NCI-H524 (cell line): ENCODE data around the gene CFAP74.
A peak's percentile ranks its signal among the peaks of the same experiment; 100 is the strongest.

ENCODE experiments used
- DNase-seq, 2 experiments: peaks; one replicate each; lab custom pipeline; 2025; lab: John Stamatoyannopoulos, UW

The CFAP74 gene, protein sequence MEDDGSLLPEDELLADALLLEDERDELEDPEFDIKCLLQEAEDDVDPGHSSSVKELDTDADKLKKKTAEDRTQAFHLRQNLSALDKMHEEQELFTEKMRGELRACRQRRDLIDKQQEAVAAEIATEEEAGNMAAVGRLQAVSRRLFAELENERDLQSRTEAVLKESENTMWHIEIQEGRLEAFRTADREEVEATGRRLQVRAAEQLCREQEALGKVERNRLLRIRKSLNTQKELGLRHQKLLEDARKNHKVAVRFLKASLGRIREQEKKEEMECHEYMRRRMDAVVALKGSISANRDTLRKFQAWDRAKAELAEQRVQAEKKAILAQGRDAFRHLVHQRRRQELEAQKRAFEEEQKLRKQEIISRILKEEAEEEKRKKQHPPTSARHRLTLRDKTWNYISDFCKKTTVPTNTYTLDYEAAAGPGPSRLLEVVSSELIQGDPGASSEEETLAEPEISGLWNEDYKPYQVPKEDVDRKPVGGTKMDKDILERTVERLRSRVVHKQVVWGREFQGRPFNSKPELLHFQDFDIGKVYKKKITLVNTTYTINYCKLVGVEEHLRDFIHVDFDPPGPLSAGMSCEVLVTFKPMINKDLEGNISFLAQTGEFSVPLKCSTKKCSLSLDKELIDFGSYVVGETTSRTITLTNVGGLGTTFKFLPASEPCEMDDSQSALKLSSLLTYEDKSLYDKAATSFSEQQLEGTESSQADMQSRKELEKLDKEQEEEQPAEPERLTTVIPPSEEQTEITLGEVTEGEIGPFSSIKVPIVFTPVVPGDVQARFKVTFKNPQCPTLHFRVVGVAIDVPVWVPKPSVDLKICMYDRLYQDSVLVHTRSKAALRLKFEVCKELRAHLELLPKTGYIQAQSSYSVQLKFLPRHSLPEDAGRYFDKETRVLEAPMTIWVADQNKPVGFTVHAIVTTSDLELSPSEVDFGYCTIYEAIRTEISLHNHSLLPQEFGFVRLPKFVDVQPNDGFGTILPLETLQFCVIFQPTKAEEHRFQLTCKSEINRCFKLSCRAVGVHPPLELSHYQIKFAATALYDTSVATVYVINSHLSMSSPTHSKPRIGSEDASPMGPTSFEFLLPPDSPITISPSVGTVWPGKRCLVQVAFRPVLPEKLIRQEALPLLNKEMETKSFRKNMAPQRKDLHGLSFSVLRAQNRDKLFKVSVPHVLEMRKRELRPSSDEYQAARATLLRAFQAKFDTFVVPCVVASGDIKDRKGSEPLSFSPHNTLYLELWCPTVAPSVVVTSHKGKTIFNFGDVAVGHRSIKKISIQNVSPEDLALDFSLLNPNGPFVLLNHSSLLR (N-terminal part only)

DNA sequence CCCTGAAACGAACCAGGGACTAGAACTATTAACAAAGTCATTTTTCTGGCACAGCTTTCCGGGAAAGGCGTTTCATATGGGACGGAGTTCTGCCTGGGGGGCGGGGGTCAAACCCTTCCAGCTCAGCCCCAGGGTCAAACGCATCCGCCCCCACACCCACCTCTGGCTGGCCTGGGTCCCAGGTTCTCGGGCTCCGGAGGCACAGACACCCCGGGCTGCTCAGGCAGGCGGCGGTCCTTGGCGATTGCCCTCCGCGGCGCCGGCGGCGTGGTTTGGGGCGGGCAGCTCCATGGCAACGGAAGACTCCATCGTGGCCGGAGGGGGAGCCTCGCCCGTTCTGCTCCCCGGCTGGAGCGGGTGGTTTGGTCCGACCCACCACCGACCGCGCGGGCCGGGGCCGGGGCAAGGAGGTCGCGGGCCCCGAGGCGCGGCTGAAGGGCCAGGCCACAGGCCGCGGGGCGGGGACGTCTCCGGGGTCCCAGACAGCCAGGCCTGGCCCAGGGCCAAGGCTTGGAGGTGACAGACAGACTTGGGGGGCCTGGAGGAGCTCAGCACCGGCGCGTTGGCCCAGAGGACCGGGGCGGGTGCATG is at the start of gene CFAP74:
CFAP74 (minus strand) TSS at position 246 of the 591 bp plus-strand sequence. CDS start 12,830 bp downstream, outside the sequence.
- peak in 1 of 2 experiments; percentile 60 for DNase-seq

DNA sequence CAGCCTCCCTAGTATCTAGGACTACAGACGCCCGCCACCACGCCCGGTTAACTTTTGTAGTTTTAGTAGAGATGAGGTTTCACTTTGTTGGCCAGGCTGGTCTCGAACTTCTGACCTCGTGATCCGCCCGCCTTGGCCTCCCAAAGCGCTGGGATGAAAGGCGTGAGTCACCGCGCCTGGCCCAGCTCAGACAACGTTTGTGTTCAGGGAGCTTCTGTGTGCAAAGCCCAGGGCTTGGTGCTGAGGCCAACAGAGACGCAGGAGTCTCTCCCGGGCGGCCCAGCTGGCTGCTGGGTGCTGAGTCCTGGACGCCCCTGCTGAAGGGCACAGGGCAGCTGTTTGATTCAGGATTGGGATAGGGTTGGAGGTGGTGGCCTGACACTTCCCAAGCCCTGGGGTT is 49.6 kb upstream of the CFAP74 start:
- DNase-seq, result no peak

DNA sequence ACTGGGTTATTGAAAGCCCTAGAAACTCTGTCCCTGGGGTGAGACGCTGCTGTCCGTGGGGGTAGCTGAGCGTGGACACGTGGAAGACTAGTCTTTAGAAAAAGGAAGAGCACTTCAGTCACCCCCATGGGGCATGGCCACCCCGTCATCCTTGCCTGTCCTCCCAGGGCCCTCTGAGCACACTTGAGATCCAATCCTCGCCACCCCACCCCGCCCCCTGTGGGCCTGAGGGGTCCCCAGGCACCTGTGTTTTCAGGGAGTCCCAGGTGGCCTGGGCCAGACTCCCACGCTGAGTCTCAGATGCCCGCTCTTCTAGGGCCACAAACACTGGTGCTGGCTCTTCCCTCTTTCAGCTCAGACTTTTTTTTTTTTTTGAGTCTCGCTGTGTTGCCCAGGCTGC is 49.2 kb upstream of the CFAP74 start:
- DNase-seq, result no peak

DNA sequence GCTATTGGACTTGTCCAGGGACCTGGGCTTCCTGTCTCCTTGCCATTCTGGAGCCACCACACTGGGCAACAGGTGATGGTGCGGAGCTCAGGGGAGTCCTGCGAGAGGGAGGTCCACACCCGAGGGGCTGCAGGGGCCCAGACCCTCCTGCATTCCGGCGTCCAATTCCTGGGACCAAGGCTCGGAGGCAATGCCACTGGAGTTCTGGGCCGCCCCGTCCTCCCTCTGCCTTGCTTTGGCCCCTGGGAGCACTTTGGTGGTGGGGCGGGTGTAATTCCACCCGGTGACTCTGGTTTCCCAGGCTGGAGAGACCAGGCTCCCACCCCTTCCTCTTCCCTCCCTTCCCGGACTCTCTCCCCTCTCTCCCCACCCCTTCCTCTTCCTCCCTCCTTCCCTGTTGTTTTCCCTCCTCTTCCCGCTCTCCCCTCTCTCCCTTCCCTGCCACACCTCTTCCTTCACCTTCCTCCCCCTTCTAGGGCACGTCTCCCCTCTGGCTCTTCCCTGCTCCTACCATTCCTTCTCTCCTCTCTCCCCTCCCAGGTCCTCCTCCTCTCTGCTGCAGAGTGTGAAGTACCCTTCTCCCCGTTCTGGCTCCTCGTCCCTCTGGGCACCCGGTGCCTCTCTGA is 48.6 kb upstream of the CFAP74 start:
- no peak for DNase-seq

DNA sequence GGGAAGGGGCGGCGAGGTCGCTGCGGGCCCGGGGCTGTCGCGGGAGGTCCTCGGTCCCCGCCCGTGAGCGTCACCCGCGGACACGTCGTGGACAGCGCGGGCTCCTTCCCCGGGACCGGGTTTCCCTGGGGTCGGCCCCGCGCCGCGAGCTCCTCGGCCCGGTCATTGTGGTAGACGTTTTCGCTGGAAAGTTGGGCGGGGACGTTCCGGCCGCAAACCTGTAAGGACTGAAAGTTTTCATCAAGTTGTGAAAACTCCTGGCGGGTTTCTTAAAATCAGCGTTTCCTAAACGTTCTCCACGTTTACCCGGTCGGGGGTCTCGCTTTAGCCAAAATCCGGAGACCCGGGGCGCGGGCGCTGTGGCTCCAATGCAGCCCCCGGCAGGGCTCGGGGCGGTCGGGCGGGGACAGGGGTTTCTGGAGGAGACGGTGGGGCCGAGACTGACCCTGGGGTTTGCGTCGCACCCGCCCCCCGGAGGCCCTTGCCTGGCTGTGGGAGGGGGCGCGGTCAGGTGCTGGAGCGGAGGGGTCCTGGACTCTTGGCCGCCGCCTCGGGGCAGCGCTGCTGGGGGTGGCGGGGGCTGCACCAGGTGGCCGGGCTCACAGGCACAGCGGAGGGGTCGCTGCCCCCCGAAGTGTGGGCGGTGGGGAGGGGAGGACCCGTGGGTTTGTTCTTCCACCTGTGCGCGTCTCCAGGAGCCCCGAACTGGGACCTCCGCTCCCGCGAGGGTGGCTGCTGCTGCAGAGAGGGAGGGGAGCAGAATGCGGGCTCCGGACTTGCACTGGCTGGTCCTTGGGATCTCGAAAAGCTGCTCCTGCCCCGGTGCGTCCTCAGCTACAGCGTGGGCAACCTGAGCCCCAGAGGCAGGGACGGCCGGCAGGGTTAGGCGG is 47.5 kb upstream of the CFAP74 start:
- DNase-seq, result no peak

DNA sequence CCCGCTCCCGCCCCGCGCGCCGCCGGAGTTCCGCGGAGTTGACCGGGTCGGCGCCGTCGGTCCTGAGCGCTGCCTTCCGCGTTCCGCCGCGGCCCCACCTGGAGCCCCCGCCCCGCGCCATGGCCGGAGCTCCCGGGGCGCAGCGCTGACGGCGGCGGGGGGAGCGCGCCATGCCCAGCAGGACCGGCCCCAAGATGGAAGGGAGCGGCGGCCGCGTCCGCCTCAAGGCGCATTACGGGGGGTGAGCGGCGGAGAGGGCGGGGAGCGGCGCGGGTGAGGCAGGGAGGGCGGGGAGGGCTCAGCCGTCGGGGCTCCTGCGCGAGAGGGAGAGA is 46.8 kb upstream of the CFAP74 start:
- peak in 1 of 2 experiments; percentile 42 for DNase-seq

DNA sequence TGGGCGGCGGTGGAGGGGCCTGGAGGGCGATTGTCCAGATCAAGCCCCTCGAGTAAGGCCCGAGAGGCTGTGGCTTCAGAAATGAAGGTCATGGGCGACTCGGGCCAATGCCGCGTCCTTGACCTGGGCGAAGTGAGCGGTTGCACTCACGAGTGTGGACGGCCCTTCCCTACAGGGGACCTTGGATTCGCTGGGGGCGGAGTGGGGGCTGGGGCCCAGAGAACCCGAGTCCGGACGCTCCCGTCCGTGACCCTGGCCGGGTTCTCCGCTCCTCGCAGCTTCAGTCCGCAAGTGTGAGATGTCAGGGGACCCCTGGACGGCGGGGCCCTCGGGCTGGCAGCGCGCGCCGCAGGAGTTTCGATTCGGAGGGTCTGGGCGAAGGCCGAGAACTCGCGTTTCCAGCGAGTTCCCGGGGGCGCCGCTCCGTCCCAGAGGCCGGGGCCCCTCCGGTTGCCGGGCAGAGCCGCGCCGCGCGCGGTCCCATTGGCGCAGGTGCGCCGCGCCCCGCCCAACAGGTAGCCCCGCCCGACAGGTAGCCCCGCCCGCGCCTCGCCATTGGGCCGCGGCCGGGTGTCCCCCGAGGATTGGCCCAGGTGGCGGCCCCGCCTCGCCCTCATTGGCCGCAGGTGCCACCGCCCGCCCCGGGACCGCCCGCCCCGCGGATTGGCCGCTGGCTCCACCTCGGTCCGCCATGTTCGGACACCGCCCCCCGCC is 46.3 kb upstream of the CFAP74 start, which contains the start of gene PRKCZ:
PRKCZ (plus strand) TSS at position 694 of the 714 bp plus-strand sequence. CDS start 220 bp downstream, outside the sequence.
- peak; percentile 78 to 83 for DNase-seq

DNA sequence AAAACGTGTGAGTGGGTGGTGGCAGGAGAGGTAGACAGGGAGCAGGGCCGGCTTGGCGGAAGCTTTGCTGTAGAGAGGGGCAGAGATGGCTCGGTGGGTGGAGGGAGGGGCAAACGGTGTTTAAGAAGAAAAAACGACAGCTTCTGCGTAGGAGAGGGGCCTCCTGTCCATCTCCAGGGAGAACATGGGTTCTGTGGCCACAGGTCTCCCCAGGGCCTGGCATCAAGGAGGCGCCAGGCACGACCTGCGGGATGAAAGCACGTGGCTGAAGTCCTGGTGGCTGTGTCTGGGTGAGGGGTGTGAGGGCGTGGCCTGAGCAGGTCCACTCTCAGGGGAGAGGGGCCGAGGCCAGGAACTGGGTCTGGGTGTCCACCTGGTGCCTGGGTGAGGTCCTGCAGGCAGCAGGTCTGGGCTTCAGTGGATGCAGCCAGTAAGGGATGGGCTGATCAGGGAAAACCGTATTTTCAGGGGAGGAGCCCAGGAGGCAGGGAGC is 45.7 kb upstream of the CFAP74 start:
- DNase-seq, result peak in 1 of 2 experiments; percentile 51

DNA sequence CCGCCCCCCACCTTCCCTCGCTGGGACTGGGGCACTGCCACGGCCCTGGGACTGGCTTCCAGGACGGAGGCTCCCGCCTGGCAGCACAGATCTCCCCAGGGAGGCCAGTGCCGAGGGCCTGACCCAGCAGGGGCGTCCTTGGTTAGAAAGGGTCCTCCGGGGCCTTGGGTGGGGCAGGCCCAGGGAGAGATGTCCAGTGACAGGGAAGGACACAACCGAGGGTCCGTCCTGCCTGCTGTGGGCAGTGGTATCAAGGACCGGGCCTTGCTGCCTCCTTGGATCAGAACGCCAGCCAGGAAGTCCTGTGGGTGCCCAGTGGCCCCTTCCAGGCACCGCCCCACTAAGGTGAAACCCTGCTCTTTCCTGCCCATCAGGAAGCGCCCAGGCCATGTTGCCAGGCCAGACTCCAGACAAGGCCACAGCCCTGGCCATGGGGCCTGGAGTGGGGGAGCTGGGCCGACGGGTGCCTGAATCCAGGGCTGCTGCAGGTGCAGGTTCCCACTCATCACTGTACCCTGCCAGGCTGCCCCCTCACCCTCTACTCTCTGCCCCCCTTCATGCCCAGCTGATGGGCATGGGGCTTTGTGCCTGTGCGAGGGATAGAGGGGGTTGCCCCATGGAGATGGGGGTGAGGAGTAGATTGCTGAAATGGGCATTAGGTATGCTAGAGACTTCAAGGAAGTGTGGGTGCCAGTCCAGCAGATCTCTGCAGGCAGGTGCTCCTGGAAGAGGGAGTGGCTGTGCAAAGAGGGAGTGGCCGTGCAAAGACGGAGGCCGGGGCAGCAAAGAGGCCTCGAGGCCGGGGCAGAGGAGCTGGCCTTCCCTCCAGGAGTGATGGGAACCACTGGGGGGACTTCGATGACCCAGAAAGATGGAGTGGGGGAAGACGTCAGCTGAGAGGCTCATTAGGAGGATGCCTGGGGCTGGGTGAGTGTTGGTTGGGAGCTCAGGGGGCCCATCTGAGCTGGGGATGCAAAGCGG is 44.5 kb upstream of the CFAP74 start:
- no peak for DNase-seq

DNA sequence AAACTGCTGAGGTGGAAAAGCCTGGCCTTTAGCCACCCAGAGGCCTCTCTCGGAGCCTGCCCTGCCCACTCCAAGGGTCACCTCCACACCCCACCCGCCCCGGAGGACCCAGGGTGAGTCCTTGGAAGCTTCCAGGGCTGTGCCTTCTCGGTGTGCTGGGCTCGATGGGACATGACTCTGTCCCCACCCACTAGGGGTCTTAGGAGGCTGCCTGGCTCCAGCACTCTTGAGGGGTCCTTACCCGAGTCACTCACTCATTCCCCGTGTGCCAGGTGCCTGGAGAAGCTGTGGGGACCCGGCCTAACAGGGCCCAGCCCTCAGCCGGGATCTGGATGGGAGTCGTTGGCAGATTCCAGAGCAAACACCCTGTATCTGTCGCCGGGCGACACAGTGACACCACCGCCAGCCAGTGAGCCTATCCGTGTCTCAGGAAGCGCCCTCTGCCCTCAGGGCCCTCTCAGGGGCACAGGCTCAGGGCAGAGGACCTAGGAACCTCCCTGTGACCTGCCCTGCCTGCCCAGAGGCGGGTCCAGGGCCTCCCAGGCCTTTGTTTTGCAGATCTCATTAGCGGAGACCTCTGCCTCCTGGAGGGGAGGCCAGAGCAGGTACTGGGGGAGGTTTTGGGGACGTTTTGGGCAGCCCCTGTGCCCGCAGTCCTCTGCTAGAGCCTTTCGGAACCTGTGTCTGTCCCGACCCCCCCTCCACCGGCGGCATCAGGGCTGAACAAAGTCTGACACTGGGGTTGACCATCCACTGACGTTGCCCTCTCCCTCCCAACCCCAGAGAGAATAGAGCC is 43.6 kb upstream of the CFAP74 start:
- no peak for DNase-seq

DNA sequence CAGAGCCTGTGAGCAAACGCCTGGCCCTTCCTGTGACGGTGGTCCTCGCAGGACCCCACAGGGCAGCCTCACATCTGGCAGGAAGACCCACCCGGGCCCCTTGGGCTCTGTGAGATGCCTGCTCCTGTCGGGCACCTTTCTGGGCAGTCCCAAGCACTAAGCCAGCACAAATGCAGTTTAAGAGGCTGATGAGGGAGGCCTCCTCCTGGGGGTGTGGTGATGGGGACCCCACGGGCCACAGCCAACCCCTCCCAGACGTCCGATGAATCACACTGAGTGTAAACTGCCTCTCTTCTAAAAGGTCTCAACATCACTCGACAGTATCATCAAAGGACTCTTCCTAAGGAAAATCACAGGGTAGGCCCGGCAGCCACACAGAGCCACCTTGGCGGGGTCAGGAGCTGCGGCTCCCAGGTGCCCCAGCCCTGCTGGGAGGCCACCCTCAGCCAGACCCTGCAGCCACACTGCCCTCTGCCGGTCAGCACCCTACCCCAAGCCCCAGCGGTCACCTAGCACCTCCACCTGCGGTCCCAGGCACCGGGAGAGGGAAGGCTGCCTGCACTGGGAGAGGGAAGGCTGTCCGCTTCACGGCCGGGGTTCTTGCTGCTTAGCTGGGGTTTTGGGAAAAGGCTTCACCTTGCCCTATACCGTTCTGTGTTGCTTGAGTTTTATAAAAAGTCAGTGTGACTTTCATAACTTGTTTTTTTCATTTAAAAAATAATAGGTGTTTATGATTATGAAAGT is 42.8 kb upstream of the CFAP74 start:
- DNase-seq, result peak in 1 of 2 experiments; percentile 59

DNA sequence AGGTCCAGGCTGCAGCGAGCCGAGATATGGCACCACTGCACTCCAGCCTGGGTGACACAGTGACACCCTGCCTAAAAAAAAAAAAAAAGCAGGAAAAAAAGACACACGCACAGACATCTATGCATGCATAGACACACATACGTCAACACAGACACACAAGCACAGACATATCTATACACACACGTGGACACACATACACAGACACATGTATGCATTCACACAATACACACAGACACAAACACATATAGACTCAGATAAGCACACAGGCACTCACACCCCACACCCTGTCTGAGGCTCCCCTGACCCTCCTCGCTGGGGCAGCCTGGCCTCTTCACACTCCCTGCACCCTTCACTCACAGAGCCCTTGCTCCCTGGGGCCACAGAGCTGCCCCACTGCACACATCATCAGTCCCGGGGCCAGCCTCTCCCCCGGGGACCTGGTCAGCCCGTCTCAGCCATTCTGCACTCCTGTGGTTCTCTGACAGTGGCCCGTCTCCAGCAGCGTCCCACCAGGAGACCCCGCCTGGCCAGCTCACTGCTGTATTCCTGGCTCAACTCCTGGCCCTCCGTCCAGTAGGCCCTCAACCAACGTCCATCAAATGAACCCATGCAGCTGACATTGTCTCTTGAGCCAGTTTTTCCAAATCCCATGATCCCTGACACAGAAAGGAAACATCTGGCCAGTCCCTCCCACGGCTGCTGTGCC is 42.0 kb upstream of the CFAP74 start:
- no peak for DNase-seq

DNA sequence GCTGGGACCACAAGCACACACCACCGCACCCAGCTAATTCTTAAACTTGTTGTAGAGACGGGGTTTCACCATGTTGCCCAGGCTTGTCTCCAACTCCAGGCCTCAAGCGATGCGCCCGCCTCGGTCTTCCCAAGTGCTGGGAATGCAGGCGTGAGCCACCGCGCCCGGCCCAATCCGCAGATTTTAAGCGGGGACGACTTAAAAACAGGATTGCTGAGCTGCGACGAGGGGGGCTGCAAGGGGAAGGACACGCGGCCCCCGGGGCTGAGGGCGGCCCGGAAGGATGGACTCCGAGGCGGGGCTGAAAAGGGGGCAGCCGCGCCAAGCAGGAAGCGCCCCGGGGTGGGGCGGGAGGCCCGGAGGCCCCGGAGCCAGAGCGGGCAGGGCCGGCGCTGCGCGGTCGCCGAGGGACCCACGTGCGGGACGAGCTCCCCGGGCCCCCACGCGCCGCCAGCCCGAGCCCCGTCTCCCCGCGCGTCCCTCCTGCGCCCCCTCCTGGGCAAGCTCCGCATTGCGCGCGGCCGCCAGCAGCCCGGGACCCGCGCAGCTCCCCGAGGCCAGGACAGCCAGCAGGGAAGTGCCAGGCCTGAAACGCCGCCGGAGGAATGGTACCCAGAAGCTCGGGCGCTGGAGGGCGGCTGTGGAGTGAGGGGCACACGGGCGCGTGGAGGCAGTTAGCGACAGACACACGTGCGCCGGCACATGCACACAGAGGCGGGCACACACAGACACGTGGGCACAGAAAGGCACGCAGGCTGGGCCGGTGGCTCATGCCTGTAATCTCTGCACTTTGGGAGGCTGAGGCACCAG is 41.1 kb upstream of the CFAP74 start:
- DNase-seq, result peak; percentile 14 to 48

DNA sequence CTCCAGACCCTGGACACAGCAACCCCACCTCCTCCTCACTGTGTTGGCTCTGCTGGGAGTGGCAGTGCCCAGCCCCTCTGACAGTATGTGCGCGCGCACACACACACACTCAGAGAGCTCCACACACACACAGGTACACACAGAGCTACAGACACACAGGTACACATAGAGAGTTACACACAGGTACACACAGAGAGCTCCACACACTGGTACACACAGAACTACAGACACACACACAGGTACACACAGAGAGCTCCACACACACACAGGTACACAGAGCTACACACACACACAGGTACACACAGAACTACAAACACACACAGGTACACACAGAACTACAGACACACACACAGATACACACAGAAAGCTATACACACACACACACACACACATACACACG is 40.3 kb upstream of the CFAP74 start:
- DNase-seq, result no peak
